ENCODE results near the gene BPIFB6.

GRCh38 chr20:33019465-33020277, 11.8 kb upstream of the BPIFB6 start:
- TF ChIP-seq POLR2AphosphoS5 (IDR thresholded peaks at IDR 0.05; ENCODE audit: borderline replicate concordance, low read depth, low read length) (no peak), EZH2 (IDR thresholded peaks at IDR 0.05) (no peak), FOXP2 (optimal IDR thresholded peaks at IDR 0.05; ENCODE audit: control extremely low read depth, extremely low read length, insufficient read depth) (no peak)

All from SK-N-MC (cell line).